ENCODE results near the gene SEMA6B. TPM values are rescaled to one million over a fixed set of nuclear protein-coding genes. Genes with fewer than 3 reads are reported as not detected.

The SEMA6B gene
- total RNA-seq, 2 donors from 2014 or later: 3.9 to 10.8 TPM

- H3K36me3 ChIP-seq: no peaks in the 10 kb centered on the region
- no peak for TF ChIP-seq CTCF (IDR thresholded peaks at IDR 0.05)
- no peak overlapping the region for H3K27ac ChIP-seq
- DNase-seq (ENCODE audit: low spot score): no peak
- no peaks in the 10 kb centered on the region for H3K9me3 ChIP-seq
- H3K4me3 ChIP-seq: no peak overlapping the region
- peaks cover 0 to 6% of the 10 kb centered on the region in 2 donors for H3K27me3 ChIP-seq
- H3K4me1 ChIP-seq: peaks cover 0 to 17% of the 10 kb centered on the region in 2 donors
These were observed 43.4 kb upstream of the SEMA6B start for GRCh38 chr19:4602915-4603314.

- no peak for TF ChIP-seq CTCF (IDR thresholded peaks at IDR 0.05)
- Histone ChIP-seq H3K4me1 (peaks cover 0 to 21% of the 10 kb centered on the region in 2 donors), H3K27ac (no peak overlapping the region), H3K36me3 (no peaks in the 10 kb centered on the region), H3K9me3 (no peaks in the 10 kb centered on the region), H3K27me3 (peaks cover 0 to 9% of the 10 kb centered on the region in 2 donors), H3K4me3 (no peak overlapping the region)
- no peak for DNase-seq (ENCODE audit: low spot score)
These were observed 42.8 kb upstream of the SEMA6B start for GRCh38 chr19:4602173-4602788.

GRCh38 chr19:4600893-4601292 is 41.4 kb upstream of the SEMA6B start:
- TF ChIP-seq CTCF (IDR thresholded peaks at IDR 0.05): no peak
- Histone ChIP-seq H3K27me3 (peaks cover 0 to 11% of the 10 kb centered on the region in 2 donors), H3K4me1 (peaks cover 0 to 16% of the 10 kb centered on the region in 2 donors)

GRCh38 chr19:4600082-4600481 is 40.6 kb upstream of the SEMA6B start:
- no peak for DNase-seq (ENCODE audit: low spot score)
- Histone ChIP-seq H3K4me3 (no peak overlapping the region), H3K4me1 (peaks cover 0 to 16% of the 10 kb centered on the region in 2 donors), H3K9me3 (no peaks in the 10 kb centered on the region), H3K36me3 (no peaks in the 10 kb centered on the region), H3K27ac (no peak overlapping the region), H3K27me3 (peaks cover 0 to 11% of the 10 kb centered on the region in 2 donors)
- no peak for TF ChIP-seq CTCF (IDR thresholded peaks at IDR 0.05)

More at GRCh38 chr19:4600893-4601292, 41.4 kb upstream of the SEMA6B start:
- DNase-seq (ENCODE audit: low spot score): no peak
- Histone ChIP-seq H3K27ac (no peak overlapping the region), H3K9me3 (no peaks in the 10 kb centered on the region), H3K4me3 (no peak overlapping the region), H3K36me3 (no peaks in the 10 kb centered on the region)

- Histone ChIP-seq H3K4me3 (no peak overlapping the region), H3K27me3 (peaks cover 0 to 11% of the 10 kb centered on the region in 2 donors), H3K36me3 (no peaks in the 10 kb centered on the region), H3K27ac (no peak overlapping the region), H3K9me3 (no peaks in the 10 kb centered on the region), H3K4me1 (peaks cover 0 to 16% of the 10 kb centered on the region in 2 donors)
- no peak for DNase-seq (ENCODE audit: low spot score)
- TF ChIP-seq CTCF (IDR thresholded peaks at IDR 0.05): no peak
These were observed 39.2 kb upstream of the SEMA6B start for GRCh38 chr19:4598712-4599111.

Measured in right atrium auricular region (tissue), 2 donors.